Breast epithelium (tissue), 4 donors: Measurements from ENCODE around the gene NFIC. TPM values are rescaled to one million over a fixed set of nuclear protein-coding genes. Genes with fewer than 3 reads are reported as not detected.
"Not testable (repeated sequence)": the region's sequence is repeated elsewhere in the genome, so short reads cannot be mapped to it uniquely, and the experiment has no call there.

Source experiments
- DNase-seq, 2 donors: peaks; one replicate each; pipeline ENCODE4 v3.0.0-alpha.2; 2019; ENCODE audit warnings: low spot score in 2 of 2
- H3K27ac ChIP-seq, 2 donors: fragments of 200-600 bp; sonication (generic) in 1 of 2; one replicate each; pipeline ENCODE4 v1.5.1; 2016 to 2019; ENCODE audit warnings: mild to moderate bottlenecking in 1 of 2
- H3K27me3 ChIP-seq, 2 donors: fragments of 200-600 bp; sonication (generic) in 1 of 2; one replicate each; pipeline versions ENCODE4 v1.5.1 to v1.6.0; 2017 to 2019; ENCODE audit warnings: control low read depth in 1 of 2, mild to moderate bottlenecking in 1 of 2
- H3K36me3 ChIP-seq: fragments of 200-600 bp; one replicate; pipeline ENCODE4 v1.5.1; 2019
- H3K4me1 ChIP-seq, 2 donors: fragments of 200-600 bp; sonication (generic); one replicate each; pipeline ENCODE4 v1.5.1; 2016 to 2019; ENCODE audit warnings: control low read depth in 1 of 2
- H3K4me3 ChIP-seq, 3 donors: fragments of 200-600 bp; sonication (generic); 1 replicate in 2 of 3; 2 replicates in 1 of 3; pipeline ENCODE4 v1.5.1; 2016 to 2019; ENCODE audit warnings: mild to moderate bottlenecking in 3 of 3, moderate library complexity in 2 of 3
- H3K9me3 ChIP-seq, 2 donors: fragments of 200-600 bp; sonication (generic) in 1 of 2; one replicate each; pipeline ENCODE4 v1.5.1; 2016 to 2019; ENCODE audit warnings: control low read depth in 1 of 2
- POLR2A ChIP-seq: fragments of 450-650 bp; IDR thresholded peaks from one replicate; pipeline ENCODE4 v1.6.1; 2016; ENCODE audit warnings: antibody characterized with exemption, mild to moderate bottlenecking, moderate library complexity
- POLR2AphosphoS5 ChIP-seq, 3 donors: sonication (generic); formaldehyde crosslinking; IDR thresholded peaks; one replicate each; pipeline ENCODE4 v1.6.1; 2017; ENCODE audit warnings: antibody characterized with exemption in 3 of 3
- intact Hi-C: fragments of 100-400 bp; cut with DNase I; formaldehyde crosslinking; loops from one replicate; pipeline ENCODE4 v1.15.1; 2023; ENCODE audit warnings: low total_unique reads
- total RNA-seq, 3 donors: library from RNA; depleted of rRNA; stranded (reverse); fragments of >200 nt; gene quantifications; one replicate each; pipeline ENCODE4 v1.1.0, GENCODE V29; 2016
- TF ChIP-seq, protein P1 (sequence below), 3 donors: fragments of 450-650 bp; IDR thresholded peaks; one replicate each; pipeline ENCODE4 v1.5.1; 2016 to 2017; ENCODE audit warnings: antibody characterized with exemption in 3 of 3, mild to moderate bottlenecking in 3 of 3, moderate library complexity in 3 of 3

NFIC gene
- total RNA-seq, 3 donors from 2014 or later: 48.9 to 97.8 (median 73.1) TPM

DNA sequence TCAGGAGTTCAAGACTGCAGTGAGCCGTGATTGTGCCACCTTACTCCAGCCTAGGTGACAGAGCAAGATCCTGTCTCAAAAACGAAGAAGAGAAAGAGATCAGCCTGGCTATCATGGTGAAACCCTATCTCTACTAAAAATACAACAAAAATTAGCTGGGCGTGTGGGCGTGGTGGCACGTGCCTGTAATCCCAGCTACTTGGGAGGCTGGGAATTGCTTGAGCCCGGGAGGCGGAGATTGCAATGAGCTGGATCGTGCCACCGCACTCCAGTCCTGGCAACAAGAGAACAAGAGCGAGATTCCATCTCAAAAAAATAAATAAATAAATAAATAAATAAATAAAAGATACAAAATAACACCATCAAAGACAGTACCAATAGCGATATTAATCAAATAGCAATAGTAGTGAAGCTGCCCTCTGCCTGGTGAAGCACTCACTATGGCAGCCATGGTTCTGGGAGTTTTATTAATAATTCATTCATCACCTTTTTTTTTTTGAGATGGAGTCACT is 53.9 kb downstream of the NFIC start:
- H3K4me1 ChIP-seq: no peaks in the 10 kb centered on the region
- no peak for TF ChIP-seq POLR2AphosphoS5 (IDR thresholded peaks at IDR 0.05)
- no peak for TF ChIP-seq POLR2A
- TF ChIP-seq, protein P1, sequence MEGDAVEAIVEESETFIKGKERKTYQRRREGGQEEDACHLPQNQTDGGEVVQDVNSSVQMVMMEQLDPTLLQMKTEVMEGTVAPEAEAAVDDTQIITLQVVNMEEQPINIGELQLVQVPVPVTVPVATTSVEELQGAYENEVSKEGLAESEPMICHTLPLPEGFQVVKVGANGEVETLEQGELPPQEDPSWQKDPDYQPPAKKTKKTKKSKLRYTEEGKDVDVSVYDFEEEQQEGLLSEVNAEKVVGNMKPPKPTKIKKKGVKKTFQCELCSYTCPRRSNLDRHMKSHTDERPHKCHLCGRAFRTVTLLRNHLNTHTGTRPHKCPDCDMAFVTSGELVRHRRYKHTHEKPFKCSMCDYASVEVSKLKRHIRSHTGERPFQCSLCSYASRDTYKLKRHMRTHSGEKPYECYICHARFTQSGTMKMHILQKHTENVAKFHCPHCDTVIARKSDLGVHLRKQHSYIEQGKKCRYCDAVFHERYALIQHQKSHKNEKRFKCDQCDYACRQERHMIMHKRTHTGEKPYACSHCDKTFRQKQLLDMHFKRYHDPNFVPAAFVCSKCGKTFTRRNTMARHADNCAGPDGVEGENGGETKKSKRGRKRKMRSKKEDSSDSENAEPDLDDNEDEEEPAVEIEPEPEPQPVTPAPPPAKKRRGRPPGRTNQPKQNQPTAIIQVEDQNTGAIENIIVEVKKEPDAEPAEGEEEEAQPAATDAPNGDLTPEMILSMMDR (IDR thresholded peaks at IDR 0.05): no peak
- DNase-seq: no peak
- intact Hi-C loops: no loop called here
- no peak overlapping the region for H3K4me3 ChIP-seq
- no peaks in the 10 kb centered on the region for H3K36me3 ChIP-seq
- H3K27ac ChIP-seq: peak overlapping the region in 1 of 2 donors; percentile 32
- no peaks in the 10 kb centered on the region for H3K27me3 ChIP-seq
- H3K9me3 ChIP-seq: no peaks in the 10 kb centered on the region

DNA sequence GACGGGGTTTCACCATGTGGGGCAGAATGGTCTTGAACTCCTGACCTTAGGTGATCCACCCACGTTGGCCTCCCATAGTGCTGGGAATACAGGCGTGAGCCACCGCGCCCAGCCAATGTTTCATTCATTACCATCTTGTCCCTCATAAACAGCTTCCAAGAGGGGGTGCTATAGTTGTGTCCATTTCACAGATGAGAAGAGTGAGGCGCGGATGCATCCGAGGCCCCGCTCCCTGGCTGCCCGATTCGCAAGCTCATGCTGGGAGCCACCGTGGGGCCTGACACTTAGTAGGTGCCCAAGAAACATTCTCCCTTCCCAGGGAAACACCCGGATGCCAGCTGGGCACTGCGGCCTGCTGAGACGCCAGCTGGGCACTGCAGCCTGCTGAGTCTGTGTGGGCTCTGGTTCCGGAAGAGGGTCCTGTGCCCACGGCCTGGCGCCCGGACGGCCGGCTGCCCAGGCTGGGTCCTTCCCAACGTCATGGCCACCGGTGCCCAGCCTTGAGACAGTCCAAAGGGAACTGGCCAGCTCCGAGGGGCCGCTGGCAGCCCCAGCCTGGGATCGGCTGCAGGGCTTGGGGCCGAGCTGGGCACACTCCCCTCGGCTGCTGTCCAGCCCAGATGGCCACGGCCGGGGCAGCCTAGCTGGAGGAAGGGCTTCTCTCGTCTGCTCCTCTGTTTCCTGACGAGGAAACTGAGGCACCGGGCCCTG is 54.7 kb downstream of the NFIC start:
- H3K27me3 ChIP-seq: no peaks in the 10 kb centered on the region
- no peak for DNase-seq
- no peaks in the 10 kb centered on the region for H3K9me3 ChIP-seq
- peak overlapping the region in 1 of 2 donors; percentile 9 for H3K27ac ChIP-seq
- no peaks in the 10 kb centered on the region for H3K4me1 ChIP-seq
- no peak overlapping the region for H3K4me3 ChIP-seq
- intact Hi-C loops: no loop called here
- no peaks in the 10 kb centered on the region for H3K36me3 ChIP-seq
- TF ChIP-seq POLR2AphosphoS5 (IDR thresholded peaks at IDR 0.05): no peak
- TF ChIP-seq, protein P1 (IDR thresholded peaks at IDR 0.05): no peak

DNA sequence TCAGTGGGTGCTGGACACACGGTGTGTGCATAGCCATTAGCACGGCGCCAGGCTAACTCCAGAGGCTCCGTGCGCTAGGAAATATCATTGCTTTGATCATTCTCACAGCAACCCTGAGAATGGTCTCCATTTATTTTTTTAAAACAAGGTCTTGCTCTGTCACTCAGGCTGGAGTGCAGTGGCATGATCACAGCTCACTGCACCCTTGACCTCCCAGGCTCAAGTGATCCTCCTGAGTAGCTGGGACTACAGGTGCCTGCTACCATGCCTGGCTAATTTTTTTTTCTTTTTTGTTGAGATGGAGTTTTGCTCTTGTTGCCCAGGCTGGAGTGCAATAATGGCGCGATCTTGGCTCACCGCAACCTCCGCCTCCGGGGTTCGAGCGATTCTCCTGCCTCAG is 55.3 kb downstream of the NFIC start:
- H3K36me3 ChIP-seq, H3K27me3 ChIP-seq, H3K4me1 ChIP-seq, H3K4me3 ChIP-seq, H3K9me3 ChIP-seq, DNase-seq, intact Hi-C loops: not testable (repeated sequence)
- peak overlapping the region in 1 of 2 donors; percentile 9 for H3K27ac ChIP-seq

DNA sequence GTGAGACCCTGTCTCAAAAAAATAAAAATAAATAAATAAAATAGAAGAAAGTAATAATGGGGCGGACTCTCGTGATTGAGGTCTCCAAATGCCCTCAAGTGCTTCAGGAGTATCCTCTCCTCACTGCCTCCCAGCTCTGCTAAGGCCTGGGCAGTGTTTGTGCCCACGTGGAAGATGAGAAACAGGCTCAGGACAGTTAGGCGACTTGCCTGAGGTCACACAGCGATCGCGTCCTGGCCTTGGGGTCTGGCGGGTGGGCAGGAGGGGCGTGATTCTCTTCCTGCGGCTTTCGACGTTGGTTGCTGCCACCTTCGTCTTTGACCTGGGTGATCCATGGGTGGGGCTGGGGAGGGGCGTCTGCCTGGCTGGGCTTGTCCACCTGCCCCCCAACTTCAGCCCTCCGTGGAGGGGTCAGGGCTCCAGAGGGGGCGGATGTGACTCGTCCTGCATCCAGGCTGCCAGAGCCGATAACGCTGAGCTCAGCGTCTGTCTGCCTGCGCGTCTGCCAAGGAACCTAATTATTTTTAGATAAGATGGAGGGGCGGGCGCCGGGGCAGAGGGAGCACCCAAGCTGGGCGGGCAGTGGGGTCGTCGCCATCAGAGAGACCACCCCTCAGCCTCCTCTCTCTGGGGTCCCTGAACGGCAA is 56.9 kb downstream of the NFIC start:
- Histone ChIP-seq H3K27ac (peak overlapping the region; percentile 36 to 50), H3K4me3 (no peak overlapping the region), H3K36me3 (no peaks in the 10 kb centered on the region), H3K27me3 (no peaks in the 10 kb centered on the region), H3K9me3 (no peaks in the 10 kb centered on the region), H3K4me1 (peaks cover 0 to 4% of the 10 kb centered on the region in 2 donors)
- intact Hi-C loops: no loop called here
- DNase-seq: no peak
- TF ChIP-seq, protein P1 (IDR thresholded peaks at IDR 0.05): no peak
- TF ChIP-seq POLR2A (no peak), POLR2AphosphoS5 (IDR thresholded peaks at IDR 0.05) (no peak)

DNA sequence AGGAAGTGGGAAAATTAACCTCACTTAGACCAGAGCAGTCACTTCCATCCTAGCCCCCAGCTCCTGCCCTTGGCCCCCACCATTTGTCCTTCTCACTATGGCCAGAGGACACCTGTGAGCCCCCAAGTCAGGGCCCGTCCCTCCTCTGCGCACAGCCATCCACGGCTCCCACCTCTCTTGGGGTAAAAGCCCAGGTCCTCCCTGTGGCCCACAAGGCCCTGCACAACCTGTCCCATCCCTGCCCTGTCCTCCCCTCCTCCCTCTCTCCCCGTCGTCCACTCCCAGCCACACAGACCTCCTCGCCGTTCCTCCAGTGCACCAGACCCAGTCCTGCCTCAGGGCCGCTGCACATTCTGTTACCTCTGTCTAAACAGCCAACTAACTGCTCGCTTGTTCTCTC is 60.0 kb downstream of the NFIC start:
- Histone ChIP-seq H3K4me1 (peaks cover 6 to 18% of the 10 kb centered on the region in 2 donors), H3K27ac (peak overlapping the region; percentile 33 to 54), H3K4me3 (no peak overlapping the region), H3K27me3 (no peaks in the 10 kb centered on the region), H3K36me3 (no peaks in the 10 kb centered on the region), H3K9me3 (no peaks in the 10 kb centered on the region)
- TF ChIP-seq POLR2AphosphoS5 (IDR thresholded peaks at IDR 0.05): no peak
- no peak for TF ChIP-seq POLR2A
- TF ChIP-seq, protein P1 (IDR thresholded peaks at IDR 0.05): no peak
- DNase-seq: no peak
- intact Hi-C loops: no loop called here

DNA sequence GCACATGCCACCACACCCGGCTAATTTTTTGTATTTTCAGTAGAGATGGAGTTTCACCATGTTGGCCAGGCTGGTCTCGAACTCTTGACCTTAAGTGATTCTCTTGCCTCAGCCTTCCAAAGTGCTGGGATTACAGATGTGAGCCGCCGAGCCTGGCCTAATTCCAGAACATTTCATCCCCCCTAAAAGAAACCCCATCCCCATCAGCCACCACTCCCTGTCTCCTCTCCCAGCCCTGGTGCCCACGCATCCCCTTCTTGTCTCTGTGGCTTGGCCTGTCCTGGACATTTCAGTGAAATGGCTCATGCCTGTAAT is 63.9 kb downstream of the NFIC start:
- H3K9me3 ChIP-seq, H3K27me3 ChIP-seq, intact Hi-C loops, H3K36me3 ChIP-seq, DNase-seq: not testable (repeated sequence)
- H3K4me1 ChIP-seq: peaks cover 6 to 28% of the 10 kb centered on the region in 2 donors
- peak overlapping the region in 1 of 3 donors; percentile 26 for H3K4me3 ChIP-seq
- peak overlapping the region; percentile 94 to 97 for H3K27ac ChIP-seq
